ENCODE data around the gene NLGN4X. TPM values are rescaled to one million over a fixed set of nuclear protein-coding genes. Genes with fewer than 3 reads are reported as not detected.

Gene NLGN4X
- total RNA-seq, 1 donor from 2014 or later = 45.0 TPM

- Mint-ChIP-seq H3K4me3 (ENCODE audit: low read depth) (no peak overlapping the region), H3K36me3 (ENCODE audit: insufficient read depth) (peaks cover 5% of the 10 kb centered on the region), H3K27me3 (no peaks in the 10 kb centered on the region), H3K4me1 (ENCODE audit: low read depth) (peaks cover 14% of the 10 kb centered on the region), H3K27ac (no peak overlapping the region), H3K9me3 (ENCODE audit: low read depth) (no peaks in the 10 kb centered on the region)
- no peak for TF ChIP-seq CTCF (IDR thresholded peaks at IDR 0.05; ENCODE audit: unreplicated experiment)
- DNase-seq (ENCODE audit: low spot score, unreplicated experiment) = no peak
Measured at GRCh38 chrX:6024204-6024603, 204.5 kb downstream of the NLGN4X start.

DNA sequence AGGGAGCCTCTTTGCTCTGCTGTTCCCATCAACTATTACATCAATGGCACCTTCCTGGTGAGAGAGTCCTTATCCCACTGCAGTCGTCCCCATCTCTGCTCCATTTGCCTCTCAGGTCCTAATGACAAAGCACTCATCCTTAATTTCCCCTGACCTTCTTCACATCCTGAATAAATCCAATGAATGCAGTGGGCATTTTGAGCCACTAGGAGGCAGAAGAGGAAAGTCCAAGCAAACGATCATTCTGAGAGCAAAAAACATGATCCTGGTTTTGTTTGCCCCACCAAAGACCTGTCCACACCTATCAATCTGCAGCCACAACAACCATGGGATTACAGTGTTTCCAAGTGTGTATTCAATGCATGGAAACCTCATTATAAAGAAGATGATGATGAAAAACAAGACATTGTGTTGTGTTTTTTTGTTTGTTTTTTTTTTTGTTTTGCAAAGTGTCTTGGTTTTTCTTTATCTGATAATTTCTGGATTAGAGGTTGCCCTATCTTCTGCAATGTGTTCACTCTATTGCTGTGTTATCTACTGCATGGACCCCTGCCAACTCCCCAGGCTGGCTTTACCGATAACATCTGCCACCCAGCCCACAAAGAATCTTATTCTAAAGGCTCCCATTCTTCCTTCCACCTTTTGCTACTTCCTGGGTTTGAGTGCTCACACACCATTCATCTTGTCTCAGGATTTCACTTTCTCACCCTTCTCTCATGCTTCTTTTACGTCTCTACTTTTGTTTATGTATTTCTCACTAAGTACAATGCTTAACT lies 207.2 kb downstream of the NLGN4X start:
- Mint-ChIP-seq H3K4me3 (ENCODE audit: low read depth) (no peak overlapping the region), H3K27me3 (no peaks in the 10 kb centered on the region), H3K9me3 (ENCODE audit: low read depth) (peaks cover 6% of the 10 kb centered on the region), H3K36me3 (ENCODE audit: insufficient read depth) (peaks cover 4% of the 10 kb centered on the region), H3K27ac (no peak overlapping the region), H3K4me1 (ENCODE audit: low read depth) (peaks cover 8% of the 10 kb centered on the region)
- peak; percentile 86 for TF ChIP-seq CTCF (IDR thresholded peaks at IDR 0.05; ENCODE audit: unreplicated experiment)
- peak; percentile 56 for DNase-seq (ENCODE audit: low spot score, unreplicated experiment)

DNA sequence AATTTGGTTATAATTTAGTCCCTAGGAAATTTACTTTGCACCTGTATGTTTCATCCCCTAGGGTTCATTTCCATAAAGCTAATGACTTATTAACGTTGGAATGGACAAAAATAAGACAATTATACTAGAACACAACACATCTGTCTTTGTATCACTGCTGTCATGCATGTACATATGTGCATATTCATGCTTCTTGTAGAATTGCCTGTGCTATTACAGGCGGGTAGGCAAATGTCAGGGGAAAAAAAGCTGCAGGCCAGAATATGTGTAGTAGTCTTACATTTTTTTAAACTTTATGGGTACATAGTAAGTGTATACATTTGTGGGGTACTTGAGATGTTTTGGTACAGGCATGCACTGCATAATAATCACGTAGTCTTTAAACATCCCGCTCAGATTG lies 209.6 kb downstream of the NLGN4X start:
- H3K4me1 Mint-ChIP-seq (ENCODE audit: low read depth) = peaks cover 6% of the 10 kb centered on the region
- H3K27me3 Mint-ChIP-seq = no peaks in the 10 kb centered on the region
- no peak overlapping the region for H3K4me3 Mint-ChIP-seq (ENCODE audit: low read depth)
- H3K9me3 Mint-ChIP-seq (ENCODE audit: low read depth) = peaks cover 7% of the 10 kb centered on the region
- DNase-seq (ENCODE audit: low spot score, unreplicated experiment) = no peak
- H3K36me3 Mint-ChIP-seq (ENCODE audit: insufficient read depth) = peaks cover 4% of the 10 kb centered on the region
- no peak for TF ChIP-seq CTCF (IDR thresholded peaks at IDR 0.05; ENCODE audit: unreplicated experiment)
- no peak overlapping the region for H3K27ac Mint-ChIP-seq

DNA sequence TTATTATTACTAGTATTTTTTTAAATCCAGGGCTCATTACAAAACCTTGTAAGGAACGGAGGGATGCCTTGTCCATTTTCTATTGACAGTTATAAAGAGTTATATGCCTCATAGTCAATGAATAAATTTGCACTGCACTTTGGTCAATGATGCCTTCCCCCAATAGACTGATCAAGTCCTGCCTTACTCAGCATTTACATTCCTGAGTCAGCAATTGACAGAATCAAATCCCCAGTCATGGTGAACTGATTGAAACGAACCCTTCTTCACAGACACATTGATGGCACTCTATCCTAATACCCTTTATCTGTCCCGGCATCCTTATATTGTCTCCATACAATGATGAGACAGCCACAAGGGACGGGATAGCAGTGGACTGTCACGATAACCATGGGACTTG lies 213.2 kb downstream of the NLGN4X start:
- Mint-ChIP-seq H3K27ac (no peak overlapping the region), H3K4me3 (ENCODE audit: low read depth) (no peak overlapping the region), H3K9me3 (ENCODE audit: low read depth) (peaks cover 7% of the 10 kb centered on the region), H3K4me1 (ENCODE audit: low read depth) (peaks cover 1% of the 10 kb centered on the region), H3K36me3 (ENCODE audit: insufficient read depth) (peaks cover 3% of the 10 kb centered on the region), H3K27me3 (no peaks in the 10 kb centered on the region)
- no peak for TF ChIP-seq CTCF (IDR thresholded peaks at IDR 0.05; ENCODE audit: unreplicated experiment)
- no peak for DNase-seq (ENCODE audit: low spot score, unreplicated experiment)

DNA sequence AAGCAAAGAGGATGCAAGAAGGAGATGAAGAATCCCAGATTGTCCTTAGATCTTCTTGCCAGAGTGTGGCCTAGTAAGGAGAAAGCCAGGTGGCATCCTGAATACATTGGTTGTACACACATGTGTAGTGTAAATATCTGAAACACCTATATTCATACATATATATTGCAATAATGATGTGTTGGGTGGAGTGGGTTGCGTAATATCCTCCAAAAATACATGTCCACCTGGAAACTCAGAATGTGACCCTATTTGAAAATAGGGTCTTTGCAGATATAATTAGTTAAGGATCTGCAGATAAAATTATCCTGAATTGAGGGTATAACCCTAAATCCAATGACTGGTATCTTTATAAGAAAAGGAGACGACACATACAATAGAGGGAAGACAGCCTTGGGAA lies 216.3 kb downstream of the NLGN4X start:
- Mint-ChIP-seq H3K4me3 (ENCODE audit: low read depth) (no peak overlapping the region), H3K27ac (no peak overlapping the region), H3K36me3 (ENCODE audit: insufficient read depth) (peaks cover 12% of the 10 kb centered on the region), H3K9me3 (ENCODE audit: low read depth) (peaks cover 19% of the 10 kb centered on the region), H3K4me1 (ENCODE audit: low read depth) (no peaks in the 10 kb centered on the region), H3K27me3 (no peaks in the 10 kb centered on the region)
- DNase-seq (ENCODE audit: low spot score, unreplicated experiment) = no peak
- TF ChIP-seq CTCF (IDR thresholded peaks at IDR 0.05; ENCODE audit: unreplicated experiment) = no peak

All from progenitor cell of endocrine pancreas (in vitro differentiated cells).